ENCODE measurements around the gene GABRD.

Gene GABRD

DNA sequence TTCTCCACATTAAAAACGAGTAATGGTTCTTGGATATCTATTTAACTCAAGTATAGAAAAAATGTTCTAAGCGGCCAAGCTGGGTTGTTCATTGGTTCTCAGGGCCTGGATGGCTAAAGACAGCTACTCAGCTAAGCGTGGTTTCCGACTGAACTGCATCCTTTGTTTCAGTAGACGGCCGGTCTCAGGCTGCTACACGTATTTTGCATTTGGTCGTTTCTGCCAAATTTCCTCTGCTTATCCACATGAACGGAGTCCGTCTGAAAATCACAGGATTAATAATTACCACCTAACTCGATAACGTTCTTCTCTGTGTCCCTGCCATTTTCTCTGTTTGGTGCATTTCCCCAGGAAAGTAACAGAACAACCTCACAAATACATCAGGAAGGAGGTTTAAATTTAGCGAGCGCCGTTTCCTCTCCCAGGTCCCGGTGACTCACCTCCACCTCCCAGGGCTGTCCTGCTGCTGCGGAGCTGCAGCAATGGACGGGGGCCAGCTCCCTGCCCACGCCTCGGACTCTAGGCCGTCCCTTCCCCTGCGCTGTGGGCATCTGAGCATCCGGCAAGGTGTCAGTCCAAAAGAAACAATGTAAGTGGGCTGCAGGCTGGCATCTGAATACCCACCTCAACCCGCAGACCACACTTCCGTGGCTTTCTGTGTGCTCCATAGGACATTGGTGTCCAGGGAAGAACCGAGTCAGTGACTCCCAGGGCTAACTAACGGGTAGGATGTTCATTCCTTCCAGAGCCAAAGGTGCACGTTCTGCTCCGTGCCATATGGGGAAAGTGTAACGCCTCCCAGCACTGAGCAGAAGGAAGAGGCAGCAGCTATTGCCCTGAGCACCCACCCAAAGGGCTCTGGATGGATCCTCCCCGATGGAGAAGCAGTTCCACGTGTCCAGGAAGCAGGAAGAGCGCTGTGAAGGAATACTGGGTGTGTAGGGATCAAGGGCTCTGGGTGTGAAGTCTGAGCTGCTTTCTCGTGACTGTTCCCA lies 4.1 kb upstream of the GABRD start:
- DNase-seq, result no peak

DNA sequence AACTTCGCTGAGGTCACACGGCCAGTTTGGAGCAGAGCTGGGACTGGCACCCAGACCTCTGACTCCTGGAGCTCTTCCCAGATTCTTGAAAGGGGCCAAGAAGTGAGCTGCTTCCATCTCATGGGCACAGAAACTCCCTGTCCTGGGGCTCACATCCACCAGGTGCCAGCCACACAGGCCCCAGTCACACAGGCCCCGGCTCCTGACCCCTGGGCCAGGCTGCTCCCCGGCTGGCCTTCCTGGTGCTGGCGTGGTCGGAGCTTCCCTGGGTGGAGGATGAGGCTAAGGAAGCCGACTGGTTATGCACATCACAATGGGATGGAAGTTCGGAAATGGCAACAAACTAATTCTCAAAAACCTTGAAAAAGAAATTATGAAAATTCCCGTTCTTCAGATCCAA lies 3.0 kb upstream of the GABRD start:
- DNase-seq, result no peak

DNA sequence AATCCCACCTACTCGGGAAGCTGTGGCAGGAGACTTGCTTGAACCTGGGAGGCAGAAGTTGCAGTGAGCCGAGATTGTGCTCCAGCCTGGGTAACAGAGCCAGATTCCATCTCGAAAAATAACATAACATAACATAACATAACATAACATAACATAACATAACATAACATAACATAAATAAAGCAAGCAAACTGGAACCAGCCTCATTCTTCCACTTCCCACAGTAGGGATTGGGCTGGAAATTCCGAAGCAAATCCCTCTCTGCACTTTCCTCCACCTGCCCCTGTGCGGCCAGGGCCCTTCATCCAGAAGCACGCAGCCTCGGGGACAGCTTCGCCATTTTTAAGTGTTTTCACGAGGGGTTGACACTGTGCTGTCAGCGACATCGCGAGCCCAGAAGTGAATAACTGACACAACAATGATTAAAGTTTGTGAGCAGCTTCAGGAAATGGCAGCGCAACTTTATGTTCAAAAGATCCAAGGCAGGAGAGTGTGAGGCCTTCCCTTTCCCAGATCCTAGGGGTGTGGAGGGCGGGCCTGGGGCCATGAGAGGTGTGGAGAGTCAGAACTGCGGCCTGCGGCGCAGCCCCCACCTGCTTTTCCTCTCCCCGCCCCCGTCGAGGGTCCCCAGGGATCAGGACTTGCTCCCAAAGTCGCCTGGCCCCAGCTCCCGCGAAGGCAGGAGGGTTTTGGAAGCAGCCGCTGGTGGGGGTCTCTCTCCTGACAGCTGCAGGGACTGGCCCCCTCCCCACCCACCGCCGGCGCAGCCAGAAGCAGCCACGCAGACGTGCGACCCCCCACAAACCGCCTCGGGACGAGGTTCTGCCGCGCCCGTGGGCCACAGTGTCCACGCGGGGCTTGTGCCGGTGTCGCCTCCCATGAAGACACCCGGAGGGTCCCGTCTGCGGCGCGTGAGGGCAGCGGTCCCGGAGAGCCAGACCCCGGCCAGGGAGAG lies 651 bp upstream of the GABRD start:
- DNase-seq, result no peak

DNA sequence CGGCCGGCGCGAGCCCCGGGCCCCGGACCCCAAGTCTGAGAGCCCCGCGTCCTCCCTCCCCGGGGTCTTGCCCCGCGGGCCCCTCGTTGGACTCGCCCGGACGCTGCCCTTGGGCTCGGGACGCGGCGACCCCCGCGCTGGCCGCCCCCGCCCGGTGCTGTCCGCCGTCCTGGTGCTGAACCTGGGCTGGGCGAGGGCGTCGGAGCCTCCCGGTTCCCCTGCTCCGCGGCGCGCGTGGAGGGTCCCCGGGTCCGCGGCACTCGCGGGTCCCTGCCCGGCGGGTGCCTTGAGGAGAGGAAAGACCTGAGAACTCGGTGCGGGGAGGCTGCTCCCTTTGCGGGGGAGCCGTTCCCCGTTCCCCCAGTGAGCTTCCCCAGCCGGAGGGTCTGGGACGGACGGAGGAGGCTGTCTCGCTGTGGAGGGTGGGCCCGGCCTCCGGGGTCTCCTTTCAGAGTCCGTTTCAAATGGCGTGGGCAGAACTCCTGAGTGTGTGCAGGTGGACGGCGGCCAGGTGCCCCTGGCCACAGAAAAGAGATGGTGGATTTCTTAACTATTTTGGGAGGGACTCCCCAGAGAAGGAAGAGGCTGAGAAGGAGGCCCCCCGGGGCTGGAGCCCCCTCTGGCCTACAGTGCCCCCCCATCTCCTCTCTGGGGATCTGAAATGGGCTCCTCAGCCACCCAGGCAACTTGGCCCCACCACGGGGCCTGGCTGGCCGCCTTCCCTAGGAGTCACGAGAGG lies 595 bp downstream of the GABRD start:
- no peak for DNase-seq

DNA sequence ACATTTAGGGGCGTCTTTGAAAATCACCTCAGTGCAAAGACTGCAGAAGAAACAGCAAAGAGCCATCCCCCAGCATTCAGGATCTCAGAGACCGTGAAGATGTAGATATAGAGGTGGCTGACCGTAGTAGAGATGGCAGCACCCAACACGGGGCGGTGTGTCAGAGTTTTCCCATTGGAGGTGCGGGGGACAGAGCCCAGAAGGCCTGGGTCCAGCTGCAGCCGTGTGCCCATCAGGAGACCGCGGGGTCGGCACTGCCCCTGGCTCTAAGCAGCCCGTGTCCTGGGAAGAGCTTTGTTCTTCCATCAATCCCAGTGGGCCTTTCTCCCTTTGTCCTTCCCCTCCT lies 1.1 kb downstream of the GABRD start:
- DNase-seq, result no peak

DNA sequence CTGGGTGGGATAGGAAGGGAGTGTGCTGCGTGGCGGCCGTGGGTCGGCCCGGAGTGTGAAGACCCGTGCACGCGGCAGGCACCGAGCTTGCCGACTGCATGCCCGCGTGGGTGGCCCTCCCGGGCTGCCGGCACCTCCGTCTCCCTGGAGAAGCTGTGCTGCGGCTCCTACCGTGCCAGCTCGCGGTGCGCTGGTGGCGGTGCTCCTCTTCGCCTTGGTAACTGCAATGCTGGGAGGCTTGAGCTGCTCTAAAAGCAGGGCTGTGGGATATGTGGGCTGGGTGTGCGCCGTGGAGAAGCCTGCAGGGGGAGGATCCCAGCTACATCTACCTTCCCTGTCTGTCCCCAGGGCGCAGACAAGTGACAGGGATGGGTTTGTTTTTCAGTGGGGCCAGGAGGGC lies 2.4 kb downstream of the GABRD start:
- DNase-seq, result peak in 41 of 56 donors; percentile 8 to 88 (median 53)

DNA sequence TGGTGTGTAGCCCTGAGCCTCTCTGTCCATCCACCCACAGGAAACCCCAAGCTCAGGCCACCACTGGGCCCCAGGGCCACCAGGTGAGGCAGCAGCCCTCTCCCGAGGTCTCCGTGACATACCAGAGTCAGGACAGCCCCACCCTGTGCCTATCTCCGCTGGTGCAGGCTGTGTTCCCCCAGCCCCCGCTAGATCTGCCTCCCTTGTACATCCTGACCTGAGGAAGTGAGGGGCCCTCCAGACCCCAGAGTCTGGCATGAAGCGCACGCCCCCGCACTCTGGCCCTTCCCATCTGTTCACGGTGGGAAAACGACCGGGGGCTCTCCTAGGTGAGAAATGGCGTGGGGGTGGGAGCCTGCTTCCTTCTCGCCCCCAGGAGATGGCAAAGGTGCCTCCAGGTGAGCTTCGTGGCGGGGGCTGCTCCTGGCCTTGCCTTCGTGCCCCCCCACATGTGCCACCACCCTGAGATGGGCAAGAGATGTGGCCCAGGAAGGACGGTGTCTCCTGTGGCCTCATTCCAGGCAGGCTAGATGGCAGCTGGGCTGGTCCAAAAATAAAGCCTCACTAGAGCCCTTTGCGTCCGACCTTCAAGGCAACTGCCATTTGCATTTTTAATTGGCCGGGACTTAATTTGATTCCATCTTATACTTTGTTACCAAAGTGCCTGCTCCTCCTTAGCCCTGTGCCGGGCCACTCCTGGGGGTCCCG lies 3.1 kb downstream of the GABRD start:
- DNase-seq, result no peak

DNA sequence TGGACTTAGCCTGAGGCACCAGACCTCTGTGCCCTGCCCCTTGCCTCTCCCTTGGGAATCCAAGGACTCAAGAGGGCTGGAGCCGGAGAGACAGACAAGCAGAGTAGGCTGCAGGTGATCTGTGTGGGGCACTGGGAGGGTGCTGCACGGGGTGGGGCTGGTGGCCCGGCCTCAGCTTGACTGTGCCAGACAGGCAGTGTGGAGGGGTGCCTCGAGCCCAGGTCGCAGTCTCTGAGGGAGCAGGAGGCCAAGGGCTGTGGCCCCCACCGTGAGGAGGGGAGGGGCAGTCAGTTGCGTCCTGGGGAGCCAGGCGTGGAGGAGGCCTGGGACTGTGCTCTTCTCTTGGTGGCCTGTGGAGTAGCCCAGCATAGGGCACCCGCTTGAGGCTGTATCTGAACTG lies 4.0 kb downstream of the GABRD start:
- DNase-seq, result no peak

DNA sequence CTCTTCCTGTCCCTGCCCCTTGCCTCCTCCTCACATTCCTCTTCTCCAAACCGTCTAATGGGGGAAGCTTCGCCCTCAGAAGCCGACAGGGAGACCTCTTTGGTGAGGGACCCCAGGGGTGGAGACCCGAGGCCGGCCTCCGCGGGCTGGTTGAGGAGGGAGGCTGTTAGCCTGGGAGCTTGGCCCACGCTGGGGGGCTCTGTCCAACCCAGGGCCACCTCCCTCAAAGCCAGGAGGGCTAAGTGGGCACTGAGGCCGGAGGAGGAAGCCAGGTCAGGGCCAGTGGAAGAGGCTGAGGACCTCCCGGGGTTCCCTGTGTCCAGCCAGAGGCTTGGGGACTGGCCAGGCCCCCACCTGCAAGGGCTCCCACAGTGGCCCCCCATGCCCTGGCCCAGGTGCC lies 5.3 kb downstream of the GABRD start:
- no peak for DNase-seq

DNA sequence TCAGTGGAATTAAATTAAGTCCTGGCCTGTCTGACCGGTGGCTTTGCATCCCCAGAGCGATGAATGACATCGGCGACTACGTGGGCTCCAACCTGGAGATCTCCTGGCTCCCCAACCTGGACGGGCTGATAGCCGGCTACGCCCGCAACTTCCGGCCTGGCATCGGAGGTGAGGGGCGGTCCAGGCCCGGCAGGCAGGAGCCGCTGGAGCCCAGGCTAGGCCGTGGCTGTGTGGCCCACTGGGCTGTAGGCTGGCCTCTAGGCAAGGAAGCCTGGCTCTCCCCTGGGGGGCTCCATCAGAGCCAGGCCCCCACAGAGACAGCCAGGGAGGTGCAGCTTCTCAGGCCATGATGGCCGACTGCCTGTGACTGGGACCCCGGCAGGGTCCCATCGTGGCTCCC lies 5.7 kb downstream of the GABRD start:
- no peak for DNase-seq

DNA sequence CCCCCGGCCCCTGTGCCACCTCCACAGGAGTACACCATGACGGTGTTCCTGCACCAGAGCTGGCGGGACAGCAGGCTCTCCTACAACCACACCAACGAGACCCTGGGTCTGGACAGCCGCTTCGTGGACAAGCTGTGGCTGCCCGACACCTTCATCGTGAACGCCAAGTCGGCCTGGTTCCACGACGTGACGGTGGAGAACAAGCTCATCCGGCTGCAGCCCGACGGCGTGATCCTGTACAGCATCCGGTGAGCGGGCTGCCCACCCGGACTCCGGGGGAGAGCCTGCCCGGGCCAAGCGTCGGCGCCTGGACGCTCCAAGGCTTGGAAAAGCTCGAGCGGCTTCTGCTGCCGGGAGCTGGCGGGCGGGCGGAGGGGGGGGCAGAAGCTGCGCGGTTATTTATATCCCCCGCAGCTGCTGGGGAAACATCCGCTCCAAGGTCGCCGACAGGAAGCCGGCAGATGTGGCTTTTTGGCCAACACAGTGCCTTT lies 6.4 kb downstream of the GABRD start:
- DNase-seq, result no peak

DNA sequence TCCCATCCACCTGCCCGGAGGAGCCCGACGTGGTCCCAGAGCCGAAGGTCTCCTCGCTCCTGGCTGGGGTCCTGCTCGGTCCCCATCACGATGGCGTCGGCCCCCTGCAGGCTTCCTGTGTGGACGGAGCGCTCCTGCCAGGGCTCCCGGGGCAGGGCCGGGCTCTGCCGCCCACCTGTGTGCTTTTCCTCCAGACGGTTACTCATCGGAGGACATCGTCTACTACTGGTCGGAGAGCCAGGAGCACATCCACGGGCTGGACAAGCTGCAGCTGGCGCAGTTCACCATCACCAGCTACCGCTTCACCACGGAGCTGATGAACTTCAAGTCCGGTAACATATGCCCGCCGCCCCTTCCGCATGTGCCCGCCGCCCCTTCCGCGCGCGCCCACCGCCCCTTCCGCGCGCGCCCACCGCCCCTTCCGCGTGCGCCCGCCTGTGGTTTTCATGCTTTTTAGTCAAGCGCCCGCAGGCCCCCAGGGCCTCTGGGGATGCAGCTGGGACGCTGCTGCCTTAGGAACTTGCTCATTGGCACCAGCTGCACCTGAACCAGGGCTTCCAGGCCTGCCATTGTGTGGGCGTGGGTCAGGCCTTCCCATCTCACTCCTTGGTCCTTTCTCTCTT lies 8.9 kb downstream of the GABRD start:
- no peak for DNase-seq

DNA sequence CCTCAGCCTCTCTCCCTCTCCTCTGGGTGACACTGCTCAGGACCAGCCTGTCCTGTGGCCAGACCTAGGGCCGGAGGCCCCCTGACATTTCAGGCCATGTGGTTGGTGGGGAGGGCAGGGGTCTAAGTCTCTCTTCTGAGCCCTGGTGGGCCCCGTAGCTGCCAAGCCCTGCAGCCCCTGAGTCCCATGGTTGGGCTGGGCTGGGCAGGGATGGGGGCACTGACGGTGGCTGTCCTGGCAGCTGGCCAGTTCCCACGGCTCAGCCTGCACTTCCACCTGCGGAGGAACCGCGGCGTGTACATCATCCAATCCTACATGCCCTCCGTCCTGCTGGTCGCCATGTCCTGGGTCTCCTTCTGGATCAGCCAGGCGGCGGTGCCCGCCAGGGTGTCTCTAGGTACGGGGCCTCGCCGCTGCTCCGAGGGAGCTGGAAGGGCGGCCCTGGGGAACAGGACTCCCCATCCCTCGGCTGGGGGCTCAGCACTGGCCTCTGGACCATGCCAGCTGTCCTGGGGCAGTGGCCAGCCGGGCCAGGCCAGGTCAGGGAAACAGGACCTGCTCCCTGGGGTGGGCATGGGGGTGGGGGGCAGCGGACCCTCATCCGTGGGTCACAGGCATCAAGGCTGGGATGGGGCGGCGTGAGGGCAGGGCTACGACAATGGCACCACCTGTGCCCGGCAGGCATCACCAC lies 9.9 kb downstream of the GABRD start:
- DNase-seq, result no peak

DNA sequence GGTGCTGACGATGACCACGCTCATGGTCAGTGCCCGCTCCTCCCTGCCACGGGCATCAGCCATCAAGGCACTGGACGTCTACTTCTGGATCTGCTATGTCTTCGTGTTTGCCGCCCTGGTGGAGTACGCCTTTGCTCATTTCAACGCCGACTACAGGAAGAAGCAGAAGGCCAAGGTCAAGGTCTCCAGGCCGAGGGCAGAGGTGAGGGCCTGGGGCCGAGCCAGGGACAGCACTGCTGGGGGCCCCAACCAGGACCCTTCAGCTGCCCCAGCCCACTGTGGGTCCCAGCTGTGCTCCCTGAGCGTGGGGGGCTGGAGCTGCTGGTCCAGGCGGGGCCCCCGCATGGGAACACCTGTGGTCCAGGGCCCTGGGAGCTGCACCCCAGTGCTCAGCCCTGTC lies 10.4 kb downstream of the GABRD start:
- no peak for DNase-seq

DNA sequence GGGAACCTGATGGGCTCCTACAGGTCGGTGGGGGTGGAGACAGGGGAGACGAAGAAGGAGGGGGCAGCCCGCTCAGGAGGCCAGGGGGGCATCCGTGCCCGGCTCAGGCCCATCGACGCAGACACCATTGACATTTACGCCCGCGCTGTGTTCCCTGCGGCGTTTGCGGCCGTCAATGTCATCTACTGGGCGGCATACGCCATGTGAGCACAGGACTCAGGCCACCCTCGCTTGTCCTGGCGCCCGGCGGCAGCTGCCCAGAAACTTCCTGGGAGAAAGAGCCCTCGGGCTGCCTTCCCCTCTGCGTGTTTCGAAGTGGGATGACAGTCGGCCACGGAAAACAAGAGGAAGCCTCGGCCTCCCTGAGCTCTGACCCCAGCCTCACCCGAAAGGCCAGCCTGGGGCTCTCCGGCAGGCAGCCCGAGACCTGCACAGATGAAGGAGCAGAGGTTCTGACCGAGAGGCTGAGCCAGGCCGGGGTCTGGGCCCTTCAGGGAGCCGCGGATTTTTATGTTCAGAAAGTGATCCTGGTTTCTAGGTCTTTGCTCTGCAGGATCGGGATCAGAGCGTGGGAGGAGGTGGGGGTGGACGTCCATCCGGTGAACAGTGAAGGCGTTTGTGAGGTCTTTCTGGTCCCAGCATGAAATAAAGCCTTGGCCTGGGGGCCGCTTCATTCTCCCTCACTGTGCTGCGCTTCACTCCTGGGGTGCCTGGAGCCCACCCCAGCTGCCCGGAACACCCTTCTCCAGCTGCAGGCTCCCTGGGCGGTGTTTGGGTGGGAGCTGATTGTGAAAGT lies 11.1 kb downstream of the GABRD start:
- no peak for DNase-seq

DNA sequence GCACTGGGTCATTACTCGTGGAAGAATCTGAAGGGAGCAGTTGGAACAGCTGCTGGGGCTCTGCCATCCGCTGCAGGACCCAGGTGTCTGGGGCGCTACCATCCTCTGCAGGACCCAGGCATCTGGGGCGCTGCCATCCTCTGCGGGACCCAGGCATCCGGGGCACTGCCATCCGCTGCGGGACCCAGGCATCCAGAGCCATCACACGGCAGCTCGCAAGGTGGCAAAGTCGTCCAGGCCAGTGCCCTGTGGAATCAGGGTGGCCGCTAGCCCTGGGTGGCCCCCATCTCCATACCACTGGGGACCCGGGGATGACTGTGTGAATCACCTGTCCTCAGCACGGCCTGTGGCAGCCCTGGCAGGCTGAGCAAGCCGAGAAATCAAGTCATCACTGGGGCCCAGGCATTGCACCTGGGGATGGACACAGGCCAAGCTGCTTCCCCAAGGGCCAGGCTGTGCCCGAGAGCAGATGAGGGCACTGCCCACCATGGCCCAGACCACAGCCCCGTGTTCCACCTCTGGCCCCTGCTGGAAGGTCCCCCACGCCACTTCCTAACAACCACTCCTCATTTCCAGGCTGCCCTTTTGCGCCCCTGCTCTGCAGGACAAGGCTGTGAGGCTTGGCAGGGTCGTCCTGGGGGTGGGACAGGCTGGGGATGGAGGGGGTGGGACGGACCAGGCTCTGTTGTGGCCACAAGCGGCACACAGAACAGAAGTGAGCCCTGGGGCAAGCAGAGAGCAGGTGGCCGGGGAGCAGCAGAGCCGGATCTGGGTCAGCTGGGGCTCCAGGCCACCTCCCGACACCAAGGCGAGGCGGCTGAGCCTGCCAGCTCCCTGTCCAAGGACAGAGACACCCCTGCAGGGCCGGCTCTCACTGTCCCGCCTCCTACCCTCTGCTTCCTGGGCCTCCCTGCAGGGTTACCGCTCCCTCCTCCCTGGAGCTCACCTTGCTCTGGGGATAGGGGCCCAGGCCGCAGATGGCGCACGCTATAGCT lies 12.7 kb downstream of the GABRD start:
- DNase-seq, result no peak

DNA sequence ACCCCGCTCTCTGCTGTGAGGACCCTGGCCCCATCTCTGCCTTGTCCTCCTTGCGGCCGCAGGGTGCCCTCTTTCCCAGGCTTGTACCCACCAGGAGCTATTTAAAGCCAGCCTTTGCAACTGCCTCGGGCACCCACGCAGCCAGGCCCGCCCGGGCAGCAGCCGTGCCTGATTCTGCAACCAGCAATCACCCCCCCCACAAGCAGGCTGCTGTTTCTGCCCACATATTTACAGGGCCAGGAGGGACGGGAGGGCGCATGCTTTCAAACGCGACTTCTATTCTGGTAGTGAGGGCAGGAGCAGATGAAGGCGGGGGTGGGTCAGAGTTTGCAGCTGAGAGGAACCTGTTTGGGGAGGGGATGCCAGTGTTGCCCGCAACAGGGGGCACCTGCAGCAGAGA lies 13.6 kb downstream of the GABRD start:
- DNase-seq, result peak in 7 of 56 donors; percentile 2 to 36 (median 24)
